Activated CD8-positive, alpha-beta memory T cell treated with anti-CD3 and anti-CD28 coated beads for 36 hours (primary cell): Measurements from ENCODE around the gene NHERF1. TPM values are rescaled to one million over a fixed set of nuclear protein-coding genes. Genes with fewer than 3 reads are reported as not detected.

Experiments used
- CTCF ChIA-PET: fragments of 350-600 bp; sonication (Branson Sonifier 250); formaldehyde crosslinking; loops from one replicate; lab custom pipeline; 2021; ENCODE audit warnings: antibody characterized with exemption; lab: Charles Lee
- POLR2A ChIA-PET: fragments of 350-600 bp; sonication (Branson Sonifier 250); formaldehyde crosslinking; loops from one replicate; lab custom pipeline; 2021; ENCODE audit warnings: antibody characterized with exemption; lab: Charles Lee
- total RNA-seq, 2 experiments: library from RNA; stranded (reverse); gene quantifications; one replicate each; pipeline ENCODE4 v1.2.3, GENCODE V29; 2021

NHERF1 gene
- total RNA-seq, 2 experiments from 2014 or later = 135 to 143 TPM

DNA sequence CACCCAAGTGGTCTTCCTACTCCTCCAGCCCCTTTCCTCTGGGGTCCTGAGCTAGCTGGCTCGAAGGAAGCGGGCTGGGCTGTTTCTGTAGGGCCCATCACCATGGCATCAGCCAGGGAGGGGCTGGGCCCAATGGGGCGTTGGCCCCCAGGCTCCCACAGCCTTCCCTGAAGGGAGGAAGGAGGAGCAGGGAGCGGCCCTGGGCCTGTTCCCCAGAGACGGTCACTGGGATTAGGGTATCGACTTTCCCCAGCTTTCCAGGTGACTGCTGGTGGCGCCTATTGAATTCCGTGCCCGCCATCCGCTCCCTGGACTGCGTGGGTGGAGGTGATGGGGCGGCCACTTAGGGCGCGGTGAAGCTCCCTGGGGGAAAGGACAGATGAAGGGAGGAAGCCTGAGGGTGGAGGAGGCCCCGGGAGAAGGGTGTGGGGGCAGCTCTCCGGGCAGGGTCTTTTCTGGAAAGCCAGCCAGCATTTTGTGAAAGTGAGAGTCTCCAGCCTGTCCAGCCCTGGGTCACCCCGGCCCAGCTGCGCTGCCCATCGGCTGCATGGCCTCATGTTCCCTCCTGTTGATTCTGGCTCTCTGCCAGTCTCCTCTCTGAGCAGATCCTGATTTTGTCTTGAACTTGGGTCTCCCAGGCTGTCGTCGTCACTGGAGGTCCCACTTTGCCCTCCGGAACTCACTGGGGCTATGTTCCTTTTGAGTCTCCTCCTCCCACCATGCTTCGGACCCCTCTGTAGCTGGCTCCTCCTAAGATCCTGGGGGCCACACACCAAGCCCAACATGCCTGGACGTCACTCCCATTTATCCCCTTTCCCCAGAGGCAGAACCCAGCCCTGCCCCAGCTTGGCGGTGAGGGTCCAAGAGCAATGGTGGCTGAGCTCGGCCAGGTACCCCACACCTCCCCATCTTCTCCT lies 9.8 kb downstream of the NHERF1 start:
- CTCF ChIA-PET = interaction anchor here (0.7 to 14.3 kb wide), 7 partner anchors 8 to 104 kb away, joined by 3 to 152 read pairs (median 7); partner anchors contain the start of gene NAT9
- POLR2A ChIA-PET = interaction anchor here (2.5 kb wide), 1 partner anchor 9 kb away, joined by 13 read pairs; no protein-coding TSS in a partner anchor

DNA sequence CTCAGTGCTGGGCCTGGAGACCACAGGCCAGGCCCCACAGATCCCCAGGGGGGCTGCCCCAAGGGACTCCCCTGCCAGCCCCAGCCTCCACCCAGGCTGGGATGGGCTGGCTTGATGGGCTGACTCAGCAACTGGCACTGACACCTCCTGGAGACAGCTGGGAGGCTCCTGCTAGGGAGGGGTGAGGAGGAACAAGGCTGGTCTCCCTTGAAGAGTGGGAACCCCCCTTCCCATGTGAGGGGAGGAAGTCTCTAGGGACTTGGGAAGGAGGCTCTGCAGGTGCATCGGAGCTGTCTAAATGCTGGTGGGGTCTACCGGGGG lies 10.4 kb downstream of the NHERF1 start:
- CTCF ChIA-PET = interaction anchor here (0.5 to 14.3 kb wide), 8 partner anchors 8 to 140 kb away, joined by 3 to 152 read pairs (median 8); partner anchors contain the start of gene NAT9
- POLR2A ChIA-PET = interaction anchor here (2.5 kb wide), 1 partner anchor 9 kb away, joined by 13 read pairs; no protein-coding TSS in a partner anchor

DNA sequence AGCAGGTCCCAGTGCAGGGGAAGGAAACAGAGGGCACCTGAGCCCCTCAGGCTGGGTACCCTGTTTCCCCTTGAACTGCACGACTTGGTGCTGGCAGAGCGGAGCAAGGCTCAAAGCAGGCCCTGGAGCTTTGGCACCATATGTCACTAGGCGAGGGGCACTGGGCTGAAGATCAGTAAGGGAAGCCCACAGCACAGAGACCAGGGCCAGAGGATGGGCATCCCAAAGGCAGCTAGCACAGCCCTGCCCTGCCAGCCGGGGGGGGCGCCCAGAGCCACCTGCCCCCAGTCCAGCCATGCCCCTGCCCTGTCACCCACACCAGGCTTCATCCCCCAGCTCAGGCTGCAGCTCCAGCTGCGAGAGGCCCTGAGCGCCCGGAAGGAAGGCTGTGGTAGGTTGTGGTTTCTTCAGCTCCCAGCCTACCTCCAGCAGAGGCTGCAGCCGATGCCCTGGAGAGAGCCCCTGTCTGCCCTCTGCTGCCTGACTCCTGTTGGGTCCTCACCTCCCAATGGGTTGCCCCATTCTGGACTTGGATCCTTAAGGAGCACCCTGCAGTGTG lies 10.9 kb downstream of the NHERF1 start:
- POLR2A ChIA-PET = interaction anchor here (2.5 kb wide), 1 partner anchor 10 kb away, joined by 13 read pairs; no protein-coding TSS in a partner anchor
- CTCF ChIA-PET = interaction anchor here (0.5 to 14.3 kb wide), 9 partner anchors 8 to 396 kb away, joined by 3 to 152 read pairs (median 7); partner anchors contain the start of gene NAT9

DNA sequence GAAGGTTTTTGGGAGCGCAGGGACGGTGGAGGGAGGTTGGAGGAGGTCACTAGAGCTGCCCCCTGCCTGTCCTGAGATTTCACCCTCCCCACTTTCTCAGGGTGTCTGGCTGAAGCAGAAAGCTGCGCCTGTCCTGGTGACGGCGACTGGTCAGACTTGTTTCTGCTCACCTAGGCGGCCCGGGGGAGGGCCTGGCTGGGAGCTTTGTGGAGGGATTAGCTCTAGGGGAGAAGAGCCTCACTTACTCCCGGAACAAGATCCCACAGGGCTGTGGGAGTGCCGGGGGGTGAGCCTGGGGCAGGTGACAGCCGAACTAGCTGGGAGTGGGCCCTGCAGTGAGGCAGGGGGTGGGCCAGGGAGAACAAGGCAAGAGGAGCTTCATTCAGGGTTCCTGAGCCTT lies 11.5 kb downstream of the NHERF1 start:
- CTCF ChIA-PET = interaction anchor here (1.0 to 14.3 kb wide), 7 partner anchors 10 to 103 kb away, joined by 4 to 152 read pairs (median 10); partner anchors contain the start of gene NAT9
- POLR2A ChIA-PET = interaction anchor here (2.5 kb wide), 1 partner anchor 10 kb away, joined by 13 read pairs; no protein-coding TSS in a partner anchor

DNA sequence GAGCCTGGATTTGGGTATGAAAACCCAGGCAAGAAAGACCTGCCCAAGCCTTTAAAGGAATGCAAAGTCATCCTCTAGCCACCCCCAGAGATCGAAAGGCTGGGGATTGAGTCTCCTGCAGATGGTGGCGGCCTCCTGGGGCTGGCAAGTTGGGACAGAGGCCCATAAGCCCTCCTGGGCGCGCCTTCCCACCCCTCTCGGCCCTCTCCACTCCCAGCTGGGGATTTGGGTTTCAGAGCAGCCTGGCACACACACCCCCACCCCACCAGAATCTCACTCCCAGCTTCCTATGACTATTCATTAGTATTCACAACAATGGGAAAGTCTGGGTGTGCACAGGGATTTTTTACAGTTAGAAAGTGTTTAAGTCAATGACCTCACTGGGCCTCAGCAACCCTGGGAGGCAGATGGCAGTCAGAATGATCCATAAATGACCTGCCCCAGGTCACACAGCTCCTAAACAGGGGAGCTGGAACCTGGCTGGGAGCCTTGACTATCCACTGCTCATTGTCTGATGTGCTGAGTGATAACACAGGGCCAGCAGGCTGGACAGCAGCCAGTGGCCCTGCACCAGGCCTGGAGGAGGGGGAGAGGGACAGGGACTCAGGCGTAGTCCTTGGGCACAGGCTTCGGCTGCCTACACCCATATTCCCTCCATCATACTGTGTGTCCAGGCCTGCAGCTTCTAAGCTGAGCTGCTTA lies 12.1 kb downstream of the NHERF1 start:
- ChIA-PET CTCF (interaction anchor here (1.0 to 14.3 kb wide), 7 partner anchors 10 to 103 kb away, joined by 4 to 152 read pairs (median 10); partner anchors contain the start of gene NAT9), POLR2A (interaction anchor here (2.5 kb wide), 1 partner anchor 11 kb away, joined by 13 read pairs; no protein-coding TSS in a partner anchor)

DNA sequence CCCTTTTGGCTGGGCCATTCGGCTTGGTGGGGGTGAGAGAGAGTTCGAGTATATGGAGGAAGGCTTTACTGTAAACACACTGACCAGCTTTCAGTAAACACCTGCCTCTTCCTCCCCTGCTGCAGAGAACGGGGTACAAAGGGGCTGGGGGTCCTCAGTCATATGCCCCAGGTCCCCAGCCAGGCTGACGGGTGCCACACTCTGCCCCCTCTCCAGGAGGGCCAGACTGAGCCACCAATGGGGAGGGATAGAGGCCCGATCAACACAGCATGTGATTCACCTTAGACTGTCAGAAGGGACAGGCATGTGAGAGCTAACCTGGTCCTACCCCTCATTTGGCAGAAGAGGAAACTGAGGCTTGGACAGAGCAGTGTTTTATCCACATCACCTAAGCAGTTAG lies 13.0 kb downstream of the NHERF1 start:
- CTCF ChIA-PET = interaction anchor here (5.3 to 14.3 kb wide), 2 partner anchors 12 to 16 kb away, joined by 26 to 152 read pairs; partner anchors contain the start of gene NAT9
- POLR2A ChIA-PET = no interaction called here

DNA sequence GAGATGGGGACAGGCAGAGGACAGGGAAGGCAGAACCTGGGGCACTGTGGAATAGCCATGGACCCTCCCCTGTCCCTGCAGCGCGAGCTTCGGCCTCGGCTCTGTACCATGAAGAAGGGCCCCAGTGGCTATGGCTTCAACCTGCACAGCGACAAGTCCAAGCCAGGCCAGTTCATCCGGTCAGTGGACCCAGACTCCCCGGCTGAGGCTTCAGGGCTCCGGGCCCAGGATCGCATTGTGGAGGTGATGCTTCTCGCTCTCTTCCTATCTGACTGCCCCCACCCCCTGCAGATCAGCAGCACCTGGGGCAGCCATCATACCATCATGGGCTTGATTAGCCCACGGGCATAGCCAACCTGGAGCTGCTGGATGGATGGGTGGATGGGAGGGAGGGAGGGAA lies 13.5 kb downstream of the NHERF1 start:
- ChIA-PET POLR2A (interaction anchor here (0.7 kb wide), 1 partner anchor 17 kb away, joined by 7 read pairs; no protein-coding TSS in a partner anchor), CTCF (interaction anchor here (0.9 to 14.3 kb wide), 3 partner anchors 11 to 105 kb away, joined by 3 to 152 read pairs (median 26); partner anchors contain the start of gene NAT9)

DNA sequence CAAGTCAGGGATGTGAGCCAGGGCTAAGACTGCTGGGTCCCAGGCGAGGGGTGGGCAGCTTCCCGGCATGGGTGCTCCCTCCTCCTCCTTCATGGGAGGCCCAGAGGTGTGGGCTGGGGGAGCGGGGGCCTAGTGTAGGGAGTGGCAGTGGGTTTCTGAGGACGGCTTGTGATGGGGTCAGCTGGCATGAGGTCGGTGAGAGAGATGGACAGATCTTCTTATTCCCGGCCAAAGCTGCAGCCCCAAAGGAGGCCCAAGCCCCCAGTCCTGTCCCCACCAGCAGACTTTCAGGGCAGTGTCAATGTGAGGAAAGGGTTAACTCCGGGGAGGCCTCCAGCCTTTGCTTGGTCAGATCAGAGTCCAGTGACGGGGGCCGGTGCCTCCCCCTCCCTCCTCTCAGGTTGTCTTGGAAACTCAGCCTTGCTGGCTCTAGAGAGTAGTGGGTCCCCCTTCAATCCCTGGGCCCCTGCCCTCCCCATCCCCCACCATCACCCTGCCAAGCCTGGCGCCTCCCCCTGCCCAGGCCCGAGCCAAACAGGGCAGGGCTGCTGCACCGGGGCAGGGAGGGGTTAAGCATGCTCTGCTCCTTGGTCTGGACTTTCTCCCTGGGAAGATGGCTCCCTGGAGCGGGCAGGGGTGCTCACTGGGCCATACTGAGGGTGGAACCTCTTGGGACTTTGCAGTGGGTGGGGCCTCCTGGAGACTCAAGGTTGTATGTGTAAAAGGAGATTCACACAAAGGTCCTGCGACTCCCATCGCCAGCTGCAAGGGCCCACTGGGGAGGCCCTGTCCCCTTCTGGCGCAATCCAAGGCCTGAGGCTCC lies 15.3 kb downstream of the NHERF1 start:
- POLR2A ChIA-PET = no interaction called here
- CTCF ChIA-PET = interaction anchor here (0.9 to 1.2 kb wide), 2 partner anchors 9 to 27 kb away, joined by 4 to 6 read pairs; partner anchors contain the start of gene RAB37

DNA sequence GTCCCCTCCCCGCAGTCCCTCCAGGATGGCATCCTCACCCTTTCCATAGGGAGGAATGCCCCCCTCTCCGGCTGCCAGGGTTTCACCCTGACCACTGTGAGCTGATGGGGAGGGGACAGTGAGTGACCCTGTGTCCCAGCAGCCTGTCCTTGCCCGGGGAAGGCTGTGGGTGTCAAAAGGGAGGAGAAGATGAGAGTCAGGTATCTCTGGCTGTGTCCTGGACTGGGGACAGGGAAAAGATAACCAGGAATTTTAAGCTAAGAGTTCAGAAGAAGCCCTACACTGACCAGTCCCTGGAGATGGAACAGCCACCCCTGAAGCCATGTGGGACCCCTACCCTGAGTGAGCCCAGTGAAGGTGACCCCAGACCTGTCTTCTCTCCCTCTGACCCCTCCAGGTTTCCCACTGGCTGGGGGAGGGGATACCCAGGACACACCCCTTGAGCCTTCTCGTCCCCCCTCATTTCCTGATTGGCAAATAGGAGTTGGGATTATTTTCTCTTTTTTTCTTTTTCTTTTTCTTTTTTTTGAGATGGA lies 16.4 kb downstream of the NHERF1 start:
- CTCF ChIA-PET = interaction anchor here (1.5 kb wide), 1 partner anchor 9 kb away, joined by 6 read pairs; no protein-coding TSS in a partner anchor
- POLR2A ChIA-PET = no interaction called here

DNA sequence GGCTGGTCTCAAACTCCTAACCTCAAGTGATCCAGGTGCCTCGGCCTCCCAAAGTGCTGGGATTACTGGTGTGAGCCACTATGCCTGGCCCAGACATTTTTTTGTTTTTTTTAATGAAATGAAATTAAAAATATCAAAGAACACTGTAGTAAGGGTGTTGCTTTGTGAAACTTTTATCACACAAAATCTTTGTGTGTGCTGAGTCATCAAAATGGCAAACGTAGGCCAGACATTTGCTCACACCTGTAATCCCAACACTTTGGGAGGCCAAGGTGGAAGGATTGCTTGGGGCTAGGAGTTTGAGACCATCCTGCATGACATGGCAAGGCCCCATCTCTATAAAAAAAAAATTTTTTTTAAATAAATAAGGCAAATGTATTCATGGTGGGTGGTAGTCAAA lies 18.0 kb downstream of the NHERF1 start:
- ChIA-PET CTCF (interaction anchor here (0.7 to 5.3 kb wide), 4 partner anchors 11 to 109 kb away, joined by 3 to 47 read pairs (median 4); no protein-coding TSS in a partner anchor), POLR2A (no interaction called here)

DNA sequence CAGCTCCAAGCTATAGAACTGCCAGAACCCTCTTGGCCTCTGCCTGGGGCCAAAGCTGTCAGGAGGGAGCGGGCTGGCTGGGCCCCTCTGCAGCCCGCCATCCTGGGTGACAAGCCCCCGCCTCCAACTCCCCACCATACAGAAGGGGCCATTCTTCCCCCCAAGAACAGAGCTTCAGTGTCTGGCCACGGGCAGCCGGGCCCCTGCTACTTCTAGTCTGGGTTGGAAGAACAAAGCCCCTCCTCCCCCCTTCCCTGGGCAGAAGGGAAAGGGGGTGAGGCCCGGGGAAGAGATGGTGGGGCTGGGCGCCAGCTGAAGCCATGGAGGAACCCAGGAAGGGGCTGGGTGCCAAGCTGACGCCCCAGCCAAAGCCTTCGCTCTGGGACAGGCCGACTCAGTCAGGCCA lies 18.7 kb downstream of the NHERF1 start:
- ChIA-PET POLR2A (no interaction called here), CTCF (interaction anchor here (0.8 to 5.3 kb wide), 4 partner anchors 9 to 110 kb away, joined by 3 to 47 read pairs (median 4); no protein-coding TSS in a partner anchor)

DNA sequence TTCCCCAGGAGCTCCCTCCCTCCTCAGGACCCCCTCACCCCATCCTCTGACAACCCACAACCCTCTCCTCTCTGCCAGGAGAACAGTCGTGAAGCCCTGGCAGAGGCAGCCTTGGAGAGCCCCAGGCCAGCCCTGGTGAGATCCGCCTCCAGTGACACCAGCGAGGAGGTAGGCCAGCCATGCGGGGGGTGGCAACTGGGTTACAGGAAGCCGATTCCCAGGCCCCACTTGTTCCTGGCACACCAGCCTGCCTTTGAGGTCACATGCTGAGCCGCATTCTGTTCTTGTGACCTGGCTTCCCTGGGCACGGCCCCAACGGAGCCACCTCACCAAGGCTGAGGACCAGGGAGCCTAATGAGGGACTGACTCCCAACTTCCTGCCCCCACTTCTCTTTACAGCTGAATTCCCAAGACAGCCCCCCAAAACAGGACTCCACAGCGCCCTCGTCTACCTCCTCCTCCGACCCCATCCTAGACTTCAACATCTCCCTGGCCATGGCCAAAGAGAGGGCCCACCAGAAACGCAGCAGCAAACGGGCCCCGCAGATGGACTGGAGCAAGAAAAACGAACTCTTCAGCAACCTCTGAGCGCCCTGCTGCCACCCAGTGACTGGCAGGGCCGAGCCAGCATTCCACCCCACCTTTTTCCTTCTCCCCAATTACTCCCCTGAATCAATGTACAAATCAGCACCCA lies 19.8 kb downstream of the NHERF1 start:
- POLR2A ChIA-PET = interaction anchor here (0.5 kb wide), 1 partner anchor 57 kb away, joined by 3 read pairs; no protein-coding TSS in a partner anchor

DNA sequence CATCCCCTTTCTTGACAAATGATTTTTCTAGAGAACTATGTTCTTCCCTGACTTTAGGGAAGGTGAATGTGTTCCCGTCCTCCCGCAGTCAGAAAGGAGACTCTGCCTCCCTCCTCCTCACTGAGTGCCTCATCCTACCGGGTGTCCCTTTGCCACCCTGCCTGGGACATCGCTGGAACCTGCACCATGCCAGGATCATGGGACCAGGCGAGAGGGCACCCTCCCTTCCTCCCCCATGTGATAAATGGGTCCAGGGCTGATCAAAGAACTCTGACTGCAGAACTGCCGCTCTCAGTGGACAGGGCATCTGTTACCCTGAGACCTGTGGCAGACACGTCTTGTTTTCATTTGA lies 20.3 kb downstream of the NHERF1 start:
- CTCF ChIA-PET = interaction anchor here (0.9 to 9.4 kb wide), 3 partner anchors 13 to 23 kb away, joined by 4 to 152 read pairs (median 47); no protein-coding TSS in a partner anchor
- POLR2A ChIA-PET = no interaction called here

More for the DNA sequence above, 19.8 kb downstream of the NHERF1 start:
- CTCF ChIA-PET = interaction anchor here (1.2 to 5.3 kb wide), 2 partner anchors 10 to 23 kb away, joined by 5 to 47 read pairs; no protein-coding TSS in a partner anchor

DNA sequence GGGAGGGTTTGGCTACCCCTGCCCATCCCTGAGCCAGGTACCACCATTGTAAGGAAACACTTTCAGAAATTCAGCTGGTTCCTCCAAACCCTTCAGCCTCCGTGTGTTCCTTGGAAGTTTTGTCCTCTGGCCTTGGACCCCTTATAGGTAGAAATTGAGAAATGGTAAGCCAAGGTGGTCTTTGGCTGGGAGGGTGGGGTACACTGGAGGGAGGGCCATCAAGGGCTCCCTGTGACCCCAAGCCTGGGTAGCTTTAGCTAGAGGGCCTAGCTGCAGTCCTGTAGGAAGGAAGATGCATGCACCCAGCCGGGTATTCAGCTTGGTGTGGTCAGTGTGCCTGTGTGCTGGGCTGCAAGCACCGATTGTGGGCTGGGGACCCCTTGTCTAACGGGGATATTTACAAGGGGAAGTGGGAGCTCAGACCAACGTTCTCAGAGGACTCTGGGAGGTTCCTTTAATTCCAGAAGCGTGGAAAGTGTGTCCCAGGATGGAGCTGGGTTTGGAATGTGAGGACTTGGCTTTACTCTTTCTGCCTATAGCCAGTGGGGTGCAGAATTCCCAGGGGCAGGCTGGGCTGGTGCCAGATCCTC lies 20.9 kb downstream of the NHERF1 start:
- CTCF ChIA-PET = interaction anchor here (0.8 to 9.4 kb wide), 4 partner anchors 14 to 112 kb away, joined by 3 to 152 read pairs (median 26); no protein-coding TSS in a partner anchor
- POLR2A ChIA-PET = interaction anchor here (0.9 kb wide), 1 partner anchor 20 kb away, joined by 3 read pairs; no protein-coding TSS in a partner anchor

DNA sequence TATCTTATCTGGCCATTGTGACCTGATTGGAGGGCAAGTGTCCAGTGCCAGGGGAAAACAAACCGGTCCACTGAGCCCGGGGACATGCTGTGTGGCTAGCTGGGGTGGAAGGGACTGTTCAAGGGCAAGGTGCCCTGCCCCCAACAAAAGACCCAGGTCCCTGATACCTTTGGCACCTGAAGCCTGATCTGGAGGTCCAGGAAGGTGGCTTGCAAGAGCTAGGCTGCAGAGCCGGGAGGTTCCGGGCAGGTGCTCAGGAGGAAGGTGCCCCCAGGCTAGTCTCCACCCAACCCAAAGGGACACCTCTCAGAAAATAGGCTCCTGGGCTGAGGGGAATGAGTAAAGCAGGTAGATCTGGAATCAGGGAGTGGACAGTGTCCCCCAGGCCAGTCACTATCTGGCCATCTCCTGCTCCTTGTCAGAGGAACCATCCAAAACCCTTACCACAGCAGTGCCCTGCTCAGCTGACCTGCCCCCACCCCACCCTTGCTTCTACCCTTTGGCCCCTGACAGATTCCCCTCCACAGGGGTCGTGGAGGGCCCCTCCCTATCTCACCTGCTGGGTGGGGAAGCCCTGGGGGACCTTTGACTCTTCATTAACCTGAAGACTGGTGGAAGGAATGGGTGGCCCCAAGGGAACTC lies 21.5 kb downstream of the NHERF1 start:
- POLR2A ChIA-PET = interaction anchor here (0.7 to 1.1 kb wide), 3 partner anchors 20 to 113 kb away, joined by 3 to 4 read pairs (median 3); no protein-coding TSS in a partner anchor
- CTCF ChIA-PET = interaction anchor here (0.6 to 9.4 kb wide), 9 partner anchors 10 to 284 kb away, joined by 3 to 152 read pairs (median 4); no protein-coding TSS in a partner anchor
